HepG2 (cell line): Measurements from ENCODE around the gene OTOP1. TPM values are rescaled to one million over a fixed set of nuclear protein-coding genes. Genes with fewer than 3 reads are reported as not detected.
A peak's percentile ranks its signal among the peaks of the same experiment; 100 is the strongest.

Experiments used
- HHEX ChIP-seq: IDR thresholded peaks from 2 replicates; pipeline ENCODE4 v1.6.1; 2016; ENCODE audit warnings: control low read depth
- KDM2A ChIP-seq: sonication (generic); formaldehyde crosslinking; IDR thresholded peaks from 2 replicates; pipeline ENCODE4 v1.4.0; 2020; ENCODE audit warnings: low read depth, missing genetic modification reagents, borderline replicate concordance
- MAZ ChIP-seq, 2 experiments: sonication (generic) in 1 of 2; formaldehyde crosslinking in 1 of 2; IDR thresholded peaks; 2 replicates each; pipeline versions ENCODE4 v1.5.0 to v1.6.1; 2012 to 2020; ENCODE audit warnings: low read depth in 2 of 2, mild to moderate bottlenecking in 2 of 2, borderline replicate concordance in 1 of 2, improper control_type of control experiment in 1 of 2, low read length in 1 of 2, missing genetic modification reagents in 1 of 2, moderate library complexity in 1 of 2
- TEAD3 ChIP-seq: optimal IDR thresholded peaks from 2 replicates; pipeline ENCODE3; 2016; ENCODE audit warnings: borderline replicate concordance
- ZFAT ChIP-seq: sonication (generic); formaldehyde crosslinking; conservative IDR thresholded peaks from 2 replicates; pipeline ENCODE4 v1.8.1; 2023; ENCODE audit warnings: missing genetic modification reagents, inconsistent platforms
- ZNF205 ChIP-seq: IDR thresholded peaks from 2 replicates; pipeline ENCODE4 v1.6.1; 2018; ENCODE audit warnings: missing biosample characterization, missing genetic modification reagents
- ZNF256 ChIP-seq: sonication (generic); formaldehyde crosslinking; conservative IDR thresholded peaks from 2 replicates; pipeline ENCODE4 v1.4.0; 2020; ENCODE audit warnings: missing genetic modification reagents
- ZSCAN9 ChIP-seq: IDR thresholded peaks from 2 replicates; pipeline ENCODE4 v1.6.1; 2016; ENCODE audit warnings: borderline replicate concordance
- polyA plus RNA-seq, 8 experiments: library from polyadenylated mRNA; depleted of rRNA in 3 of 8; stranded (reverse) in 7 of 8; unstranded in 1 of 8; fragments of >200 nt; fragmentation: Illumina TruSeq in 4 of 8; extraction: Trizol in 4 of 8; gene quantifications; 2 replicates each; pipeline versions ENCODE4 v1.2.1 to v1.2.3, GENCODE V29; 2011 to 2016; ENCODE audit warnings: low read depth in 4 of 8, missing spikeins in 1 of 8, mixed read lengths in 1 of 8; ENCODE audit not compliant: insufficient read depth in 1 of 8
- total RNA-seq, 5 experiments: library from RNA; depleted of rRNA; stranded (reverse); fragments of >200 nt; fragmentation: Illumina TruSeq; extraction: Trizol; gene quantifications; 2 replicates each; pipeline ENCODE4 v1.2.3, GENCODE V29; 2016; ENCODE audit warnings: low read depth in 1 of 5
- TF ChIP-seq, protein P1 (sequence below), 2 experiments: sonication (generic) in 1 of 2; formaldehyde crosslinking in 1 of 2; IDR thresholded peaks; 2 replicates each; pipeline versions ENCODE4 v1.6.1 to v1.9.0; 2014 to 2022; ENCODE audit warnings: antibody characterized with exemption in 1 of 2, borderline replicate concordance in 1 of 2, inconsistent platforms in 1 of 2, low read depth in 1 of 2, missing genetic modification reagents in 1 of 2
- TF ChIP-seq, protein P2 (sequence below): sonication (generic); formaldehyde crosslinking; IDR thresholded peaks from 2 replicates; pipeline ENCODE4 v1.5.1; 2020; ENCODE audit warnings: mild to moderate bottlenecking, missing genetic modification reagents, borderline replicate concordance
- TF ChIP-seq, protein P3 (sequence below): sonication (generic); formaldehyde crosslinking; IDR thresholded peaks from 2 replicates; pipeline ENCODE4 v1.4.0; 2020; ENCODE audit warnings: missing genetic modification reagents, borderline replicate concordance

The OTOP1 gene
- total and polyA plus RNA-seq, 2 of the 13 experiments (the other 11 are each of a cell fraction or from before 2014, with no cell fraction given) = not detected

DNA sequence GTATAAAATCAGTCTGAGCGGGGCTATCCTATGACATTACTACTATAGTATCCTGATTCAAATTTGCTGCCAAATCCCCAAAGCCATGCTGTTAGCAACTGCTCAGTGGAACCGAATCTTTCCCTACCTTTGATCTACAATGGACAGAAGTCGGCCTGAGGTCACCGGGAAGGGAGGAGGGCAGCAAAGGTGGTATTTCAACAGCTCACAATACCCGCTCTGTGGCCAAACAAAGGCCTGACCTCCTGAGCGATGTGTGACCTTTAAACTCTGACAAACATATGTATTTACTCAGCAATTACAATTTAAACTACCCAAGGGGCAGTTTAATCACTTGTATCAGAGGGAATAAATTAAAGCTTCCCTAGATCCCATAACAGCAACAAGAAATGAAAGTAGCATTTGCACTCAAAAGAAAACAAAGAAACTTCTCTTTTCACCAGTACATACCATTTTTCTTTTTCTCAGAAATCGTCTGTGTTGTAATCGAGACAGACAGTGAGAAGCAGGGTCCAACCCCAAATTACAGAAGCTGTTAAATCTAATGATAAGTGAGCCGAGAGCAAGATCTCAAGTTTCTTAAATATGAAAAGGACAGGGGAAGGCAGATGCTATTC, 32.9 kb upstream of the OTOP1 start (continued):
- TF ChIP-seq, protein P1, sequence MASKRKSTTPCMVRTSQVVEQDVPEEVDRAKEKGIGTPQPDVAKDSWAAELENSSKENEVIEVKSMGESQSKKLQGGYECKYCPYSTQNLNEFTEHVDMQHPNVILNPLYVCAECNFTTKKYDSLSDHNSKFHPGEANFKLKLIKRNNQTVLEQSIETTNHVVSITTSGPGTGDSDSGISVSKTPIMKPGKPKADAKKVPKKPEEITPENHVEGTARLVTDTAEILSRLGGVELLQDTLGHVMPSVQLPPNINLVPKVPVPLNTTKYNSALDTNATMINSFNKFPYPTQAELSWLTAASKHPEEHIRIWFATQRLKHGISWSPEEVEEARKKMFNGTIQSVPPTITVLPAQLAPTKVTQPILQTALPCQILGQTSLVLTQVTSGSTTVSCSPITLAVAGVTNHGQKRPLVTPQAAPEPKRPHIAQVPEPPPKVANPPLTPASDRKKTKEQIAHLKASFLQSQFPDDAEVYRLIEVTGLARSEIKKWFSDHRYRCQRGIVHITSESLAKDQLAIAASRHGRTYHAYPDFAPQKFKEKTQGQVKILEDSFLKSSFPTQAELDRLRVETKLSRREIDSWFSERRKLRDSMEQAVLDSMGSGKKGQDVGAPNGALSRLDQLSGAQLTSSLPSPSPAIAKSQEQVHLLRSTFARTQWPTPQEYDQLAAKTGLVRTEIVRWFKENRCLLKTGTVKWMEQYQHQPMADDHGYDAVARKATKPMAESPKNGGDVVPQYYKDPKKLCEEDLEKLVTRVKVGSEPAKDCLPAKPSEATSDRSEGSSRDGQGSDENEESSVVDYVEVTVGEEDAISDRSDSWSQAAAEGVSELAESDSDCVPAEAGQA (IDR thresholded peaks at IDR 0.05; ENCODE audit: low read depth) = no peak
- TF ChIP-seq, protein P1 (CRISPR knock-in tag; IDR thresholded peaks at IDR 0.05; ENCODE audit: borderline replicate concordance) = 0 out of 2 replicates have a peak, but pooled peaks have one; percentile 63
- TF ChIP-seq TEAD3 (CRISPR knock-in tag) (peak; percentile 87), ZSCAN9 (CRISPR knock-in tag) (0 out of 2 replicates have a peak, but pooled peaks have one; percentile 44), MAZ (IDR thresholded peaks at IDR 0.05; ENCODE audit: borderline replicate concordance, low read depth, low read length) (0 out of 2 replicates have a peak, but pooled peaks have one; percentile 39), MAZ (CRISPR knock-in tag; IDR thresholded peaks at IDR 0.05; ENCODE audit: low read depth) (no peak), HHEX (CRISPR knock-in tag) (peak; percentile 89), KDM2A (CRISPR knock-in tag) (0 out of 2 replicates have a peak, but pooled peaks have one; percentile 18), ZNF256 (CRISPR knock-in tag) (0 out of 2 replicates have a peak, but pooled peaks have one; percentile 23), ZFAT (CRISPR knock-in tag) (no peak), ZNF205 (CRISPR knock-in tag) (peak; percentile 74; the same call in 1 of the 2 replicates)
- TF ChIP-seq, protein P2, sequence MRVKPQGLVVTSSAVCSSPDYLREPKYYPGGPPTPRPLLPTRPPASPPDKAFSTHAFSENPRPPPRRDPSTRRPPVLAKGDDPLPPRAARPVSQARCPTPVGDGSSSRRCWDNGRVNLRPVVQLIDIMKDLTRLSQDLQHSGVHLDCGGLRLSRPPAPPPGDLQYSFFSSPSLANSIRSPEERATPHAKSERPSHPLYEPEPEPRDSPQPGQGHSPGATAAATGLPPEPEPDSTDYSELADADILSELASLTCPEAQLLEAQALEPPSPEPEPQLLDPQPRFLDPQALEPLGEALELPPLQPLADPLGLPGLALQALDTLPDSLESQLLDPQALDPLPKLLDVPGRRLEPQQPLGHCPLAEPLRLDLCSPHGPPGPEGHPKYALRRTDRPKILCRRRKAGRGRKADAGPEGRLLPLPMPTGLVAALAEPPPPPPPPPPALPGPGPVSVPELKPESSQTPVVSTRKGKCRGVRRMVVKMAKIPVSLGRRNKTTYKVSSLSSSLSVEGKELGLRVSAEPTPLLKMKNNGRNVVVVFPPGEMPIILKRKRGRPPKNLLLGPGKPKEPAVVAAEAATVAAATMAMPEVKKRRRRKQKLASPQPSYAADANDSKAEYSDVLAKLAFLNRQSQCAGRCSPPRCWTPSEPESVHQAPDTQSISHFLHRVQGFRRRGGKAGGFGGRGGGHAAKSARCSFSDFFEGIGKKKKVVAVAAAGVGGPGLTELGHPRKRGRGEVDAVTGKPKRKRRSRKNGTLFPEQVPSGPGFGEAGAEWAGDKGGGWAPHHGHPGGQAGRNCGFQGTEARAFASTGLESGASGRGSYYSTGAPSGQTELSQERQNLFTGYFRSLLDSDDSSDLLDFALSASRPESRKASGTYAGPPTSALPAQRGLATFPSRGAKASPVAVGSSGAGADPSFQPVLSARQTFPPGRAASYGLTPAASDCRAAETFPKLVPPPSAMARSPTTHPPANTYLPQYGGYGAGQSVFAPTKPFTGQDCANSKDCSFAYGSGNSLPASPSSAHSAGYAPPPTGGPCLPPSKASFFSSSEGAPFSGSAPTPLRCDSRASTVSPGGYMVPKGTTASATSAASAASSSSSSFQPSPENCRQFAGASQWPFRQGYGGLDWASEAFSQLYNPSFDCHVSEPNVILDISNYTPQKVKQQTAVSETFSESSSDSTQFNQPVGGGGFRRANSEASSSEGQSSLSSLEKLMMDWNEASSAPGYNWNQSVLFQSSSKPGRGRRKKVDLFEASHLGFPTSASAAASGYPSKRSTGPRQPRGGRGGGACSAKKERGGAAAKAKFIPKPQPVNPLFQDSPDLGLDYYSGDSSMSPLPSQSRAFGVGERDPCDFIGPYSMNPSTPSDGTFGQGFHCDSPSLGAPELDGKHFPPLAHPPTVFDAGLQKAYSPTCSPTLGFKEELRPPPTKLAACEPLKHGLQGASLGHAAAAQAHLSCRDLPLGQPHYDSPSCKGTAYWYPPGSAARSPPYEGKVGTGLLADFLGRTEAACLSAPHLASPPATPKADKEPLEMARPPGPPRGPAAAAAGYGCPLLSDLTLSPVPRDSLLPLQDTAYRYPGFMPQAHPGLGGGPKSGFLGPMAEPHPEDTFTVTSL (CRISPR knock-in tag) = peak; percentile 94
- TF ChIP-seq, protein P3, sequence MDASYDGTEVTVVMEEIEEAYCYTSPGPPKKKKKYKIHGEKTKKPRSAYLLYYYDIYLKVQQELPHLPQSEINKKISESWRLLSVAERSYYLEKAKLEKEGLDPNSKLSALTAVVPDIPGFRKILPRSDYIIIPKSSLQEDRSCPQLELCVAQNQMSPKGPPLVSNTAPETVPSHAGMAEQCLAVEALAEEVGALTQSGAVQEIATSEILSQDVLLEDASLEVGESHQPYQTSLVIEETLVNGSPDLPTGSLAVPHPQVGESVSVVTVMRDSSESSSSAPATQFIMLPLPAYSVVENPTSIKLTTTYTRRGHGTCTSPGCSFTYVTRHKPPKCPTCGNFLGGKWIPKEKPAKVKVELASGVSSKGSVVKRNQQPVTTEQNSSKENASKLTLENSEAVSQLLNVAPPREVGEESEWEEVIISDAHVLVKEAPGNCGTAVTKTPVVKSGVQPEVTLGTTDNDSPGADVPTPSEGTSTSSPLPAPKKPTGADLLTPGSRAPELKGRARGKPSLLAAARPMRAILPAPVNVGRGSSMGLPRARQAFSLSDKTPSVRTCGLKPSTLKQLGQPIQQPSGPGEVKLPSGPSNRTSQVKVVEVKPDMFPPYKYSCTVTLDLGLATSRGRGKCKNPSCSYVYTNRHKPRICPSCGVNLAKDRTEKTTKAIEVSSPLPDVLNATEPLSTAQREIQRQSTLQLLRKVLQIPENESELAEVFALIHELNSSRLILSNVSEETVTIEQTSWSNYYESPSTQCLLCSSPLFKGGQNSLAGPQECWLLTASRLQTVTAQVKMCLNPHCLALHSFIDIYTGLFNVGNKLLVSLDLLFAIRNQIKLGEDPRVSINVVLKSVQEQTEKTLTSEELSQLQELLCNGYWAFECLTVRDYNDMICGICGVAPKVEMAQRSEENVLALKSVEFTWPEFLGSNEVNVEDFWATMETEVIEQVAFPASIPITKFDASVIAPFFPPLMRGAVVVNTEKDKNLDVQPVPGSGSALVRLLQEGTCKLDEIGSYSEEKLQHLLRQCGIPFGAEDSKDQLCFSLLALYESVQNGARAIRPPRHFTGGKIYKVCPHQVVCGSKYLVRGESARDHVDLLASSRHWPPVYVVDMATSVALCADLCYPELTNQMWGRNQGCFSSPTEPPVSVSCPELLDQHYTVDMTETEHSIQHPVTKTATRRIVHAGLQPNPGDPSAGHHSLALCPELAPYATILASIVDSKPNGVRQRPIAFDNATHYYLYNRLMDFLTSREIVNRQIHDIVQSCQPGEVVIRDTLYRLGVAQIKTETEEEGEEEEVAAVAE (CRISPR knock-in tag) = 0 out of 2 replicates have a peak, but pooled peaks have one; percentile 17
